ENCODE data around the gene B3GNT9. TPM values are rescaled to one million over a fixed set of nuclear protein-coding genes. Genes with fewer than 3 reads are reported as not detected.

B3GNT9 gene
- total RNA-seq, 1 experiment from 2014 or later = 3.8 TPM

DNA sequence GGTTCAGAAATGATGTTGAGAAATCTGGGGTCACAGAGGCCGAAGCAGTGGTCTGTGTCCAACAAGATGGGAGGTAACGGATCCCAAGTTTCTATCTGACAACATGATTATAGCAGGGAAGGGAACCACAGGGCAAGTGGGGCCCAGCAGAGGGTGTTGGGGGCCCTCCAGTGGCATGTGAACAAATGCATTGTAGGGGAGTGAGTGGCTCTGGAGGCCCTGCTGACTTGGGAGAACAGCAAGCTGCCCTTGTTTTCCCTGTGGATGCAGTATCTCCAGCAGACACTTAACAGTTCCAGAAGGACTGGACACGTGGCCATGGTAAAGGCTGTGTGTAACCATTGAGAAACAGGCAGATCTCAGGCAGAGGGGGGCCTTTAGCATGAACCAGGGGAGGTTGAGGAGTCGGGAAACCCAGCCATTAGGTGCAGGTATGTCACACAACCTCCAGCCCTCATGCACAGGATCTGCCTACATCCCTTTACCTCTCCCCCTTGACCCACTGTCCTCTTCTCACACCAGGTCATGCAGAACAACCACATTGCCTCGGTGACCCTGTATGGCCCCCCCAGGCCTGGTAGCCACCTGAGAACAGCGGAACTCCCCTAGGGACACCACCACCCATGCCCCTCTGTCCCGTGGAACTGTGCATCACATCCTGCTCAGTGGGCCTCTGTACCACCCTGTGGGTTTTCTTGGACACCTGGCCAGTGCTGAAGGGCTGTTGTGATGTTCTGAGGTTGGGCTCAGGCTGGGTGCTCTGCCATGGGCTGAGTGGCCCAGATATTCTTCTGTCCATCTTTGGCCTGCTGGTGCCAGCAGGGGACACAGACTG lies 4.1 kb downstream of the B3GNT9 start:
- ATAC-seq = no peak

GRCh38 chr16:67145746-67146145 lies 5.1 kb downstream of the B3GNT9 start:
- Histone ChIP-seq H3K9me2 (ENCODE audit: insufficient read depth) (no peaks in the 10 kb centered on the region), H3K27me3 (ENCODE audit: insufficient read depth, low read length) (no peaks in the 10 kb centered on the region), H4K20me1 (ENCODE audit: insufficient read depth) (no peaks in the 10 kb centered on the region), H3K36me3 (ENCODE audit: control insufficient read depth in 1 of 2, insufficient read depth in 2 of 2, low read length in 2 of 2) (peaks cover 26 to 52% of the 10 kb centered on the region in 2 experiments), H3K4me2 (ENCODE audit: low read length) (no peak overlapping the region), H3K4me3 (replicated peaks in 1 of 2; ENCODE audit: low read depth in 1 of 2, low read length in 2 of 2) (no peak overlapping the region), H3K9me3 (ENCODE audit: control insufficient read depth in 1 of 2, insufficient read depth in 1 of 2, low read depth in 1 of 2, low read length in 2 of 2) (no peaks in the 10 kb centered on the region), H3K9ac (ENCODE audit: low read length) (no peak overlapping the region), H3K79me2 (ENCODE audit: insufficient read depth, low read length) (no peaks in the 10 kb centered on the region), H2AFZ (ENCODE audit: low read depth, low read length, poor library complexity, severe bottlenecking) (no peak overlapping the region), H3K27ac (ENCODE audit: low read depth, low read length) (no peak overlapping the region), H3K4me1 (ENCODE audit: control insufficient read depth in 1 of 2, insufficient read depth in 2 of 2, low read length in 2 of 2) (peaks cover 0 to 6% of the 10 kb centered on the region in 2 experiments; a peak in 2 of 4 replicates)
- TF ChIP-seq EGR1 (IDR thresholded peaks at IDR 0.05; ENCODE audit: low read depth) = no peak
- ChIA-PET RAD21 (ENCODE audit: low non-redundant PET in 1 of 2, low total read pairs in 2 of 2, uncharacterized antibody in 2 of 2, unreplicated experiment in 2 of 2) (no interaction called here), CTCF (no interaction called here), POLR2A (no interaction called here)
- no peak for ATAC-seq
- intact Hi-C loops (cut with micrococcal nuclease) = no loop called here
- no peak for DNase-seq (ENCODE audit: low read depth, low spot score)
- BruUV-seq (replicated peaks) = no TSS peak

More for the DNA sequence above, 4.1 kb downstream of the B3GNT9 start:
- Histone ChIP-seq H3K4me1 (ENCODE audit: control insufficient read depth in 1 of 2, insufficient read depth in 2 of 2, low read length in 2 of 2) (peaks cover 3 to 16% of the 10 kb centered on the region in 2 experiments; a peak in 3 of 4 replicates), H4K20me1 (ENCODE audit: insufficient read depth) (no peaks in the 10 kb centered on the region), H3K4me2 (ENCODE audit: low read length) (no peak overlapping the region), H2AFZ (ENCODE audit: low read depth, low read length, poor library complexity, severe bottlenecking) (no peak overlapping the region), H3K79me2 (ENCODE audit: insufficient read depth, low read length) (no peaks in the 10 kb centered on the region), H3K36me3 (ENCODE audit: control insufficient read depth in 1 of 2, insufficient read depth in 2 of 2, low read length in 2 of 2) (peaks cover 25 to 42% of the 10 kb centered on the region in 2 experiments; a peak in 3 of 4 replicates), H3K27ac (ENCODE audit: low read depth, low read length) (no peak overlapping the region), H3K9ac (ENCODE audit: low read length) (no peak overlapping the region), H3K27me3 (ENCODE audit: insufficient read depth, low read length) (no peaks in the 10 kb centered on the region), H3K4me3 (replicated peaks in 1 of 2; ENCODE audit: low read depth in 1 of 2, low read length in 2 of 2) (no peak overlapping the region), H3K9me2 (ENCODE audit: insufficient read depth) (no peaks in the 10 kb centered on the region), H3K9me3 (ENCODE audit: control insufficient read depth in 1 of 2, insufficient read depth in 1 of 2, low read depth in 1 of 2, low read length in 2 of 2) (no peaks in the 10 kb centered on the region)
- DNase-seq (ENCODE audit: low read depth, low spot score) = no peak
- RAD21 ChIA-PET (ENCODE audit: low non-redundant PET in 1 of 2, low total read pairs in 2 of 2, uncharacterized antibody in 2 of 2, unreplicated experiment in 2 of 2) = no interaction called here
- CTCF ChIA-PET = no interaction called here
- TF ChIP-seq RAD21 (IDR thresholded peaks at IDR 0.05; ENCODE audit: low read depth) (peak; percentile 24; the same call in 1 of the 2 replicates), EZH2 (IDR thresholded peaks at IDR 0.05) (no peak)
- TF ChIP-seq, protein P1, sequence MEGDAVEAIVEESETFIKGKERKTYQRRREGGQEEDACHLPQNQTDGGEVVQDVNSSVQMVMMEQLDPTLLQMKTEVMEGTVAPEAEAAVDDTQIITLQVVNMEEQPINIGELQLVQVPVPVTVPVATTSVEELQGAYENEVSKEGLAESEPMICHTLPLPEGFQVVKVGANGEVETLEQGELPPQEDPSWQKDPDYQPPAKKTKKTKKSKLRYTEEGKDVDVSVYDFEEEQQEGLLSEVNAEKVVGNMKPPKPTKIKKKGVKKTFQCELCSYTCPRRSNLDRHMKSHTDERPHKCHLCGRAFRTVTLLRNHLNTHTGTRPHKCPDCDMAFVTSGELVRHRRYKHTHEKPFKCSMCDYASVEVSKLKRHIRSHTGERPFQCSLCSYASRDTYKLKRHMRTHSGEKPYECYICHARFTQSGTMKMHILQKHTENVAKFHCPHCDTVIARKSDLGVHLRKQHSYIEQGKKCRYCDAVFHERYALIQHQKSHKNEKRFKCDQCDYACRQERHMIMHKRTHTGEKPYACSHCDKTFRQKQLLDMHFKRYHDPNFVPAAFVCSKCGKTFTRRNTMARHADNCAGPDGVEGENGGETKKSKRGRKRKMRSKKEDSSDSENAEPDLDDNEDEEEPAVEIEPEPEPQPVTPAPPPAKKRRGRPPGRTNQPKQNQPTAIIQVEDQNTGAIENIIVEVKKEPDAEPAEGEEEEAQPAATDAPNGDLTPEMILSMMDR (IDR thresholded peaks at IDR 0.05 in 2 of 3, conservative IDR thresholded peaks at IDR 0.05 in 1 of 3; ENCODE audit: borderline replicate concordance in 1 of 3, insufficient read depth in 1 of 3, low read depth in 2 of 3, low read length in 2 of 3) = 0 out of 6 replicates have a peak, but pooled peaks of 1 of the 3 experiments have one; percentile 11
- POLR2A ChIA-PET = no interaction called here
- no TSS peak for BruUV-seq (replicated peaks)
- intact Hi-C loops (cut with micrococcal nuclease) = no loop called here

Data from HCT116 (cell line).